K562 (cell line): ENCODE measurements around the gene CSE1L. TPM values are rescaled to one million over a fixed set of nuclear protein-coding genes. Genes with fewer than 3 reads are reported as not detected.

Experiments used
- BACH1 ChIP-seq: fragments of 200-800 bp; sonication (Bioruptor generic); IDR thresholded peaks from 2 replicates; pipeline ENCODE4 v1.6.1; 2016; ENCODE audit warnings: missing genetic modification characterization, missing compliant biosample characterization
- C11orf30 ChIP-seq: fragments of 450-650 bp; IDR thresholded peaks from 2 replicates; pipeline ENCODE4 v1.6.1; 2016; ENCODE audit warnings: low read depth, mild to moderate bottlenecking
- CEBPG ChIP-seq, 3 experiments: fragments of 200-800 bp in 1 of 3; sonication (Bioruptor generic) in 1 of 3; sonication (generic) in 1 of 3; formaldehyde crosslinking in 1 of 3; IDR thresholded peaks in 2 of 3; conservative IDR thresholded peaks in 1 of 3; 2 replicates each; pipeline versions ENCODE4 v1.6.1 to v1.8.0; 2016 to 2022; ENCODE audit warnings: missing compliant biosample characterization in 2 of 3, missing genetic modification characterization in 2 of 3, mild to moderate bottlenecking in 1 of 3, missing genetic modification reagents in 1 of 3
- FOXA3 ChIP-seq, 2 experiments: fragments of 450-650 bp in 1 of 2; sonication (generic) in 1 of 2; formaldehyde crosslinking; IDR thresholded peaks in 1 of 2; conservative IDR thresholded peaks in 1 of 2; 2 replicates each; pipeline versions ENCODE4 v1.4.0 to v1.8.0; 2020 to 2022; ENCODE audit warnings: mild to moderate bottlenecking in 2 of 2, missing genetic modification reagents in 1 of 2
- KLF6 ChIP-seq: fragments of 250-450 bp; sonication (Bioruptor Pico); IDR thresholded peaks from 2 replicates; pipeline ENCODE4 v1.4.0; 2020; ENCODE audit warnings: mild to moderate bottlenecking, moderate library complexity, borderline replicate concordance
- MAFF ChIP-seq: IDR thresholded peaks from 2 replicates; pipeline ENCODE4 v1.6.1; 2012; ENCODE audit warnings: low read length, improper control_type of control experiment
- MAFK ChIP-seq: IDR thresholded peaks from 2 replicates; pipeline ENCODE4 v1.6.1; 2011; ENCODE audit warnings: low read length, improper control_type of control experiment
- MAZ ChIP-seq, 2 experiments: fragments of 450-650 bp in 1 of 2; sonication (generic) in 1 of 2; formaldehyde crosslinking; IDR thresholded peaks in 1 of 2; conservative IDR thresholded peaks in 1 of 2; 2 replicates each; pipeline versions ENCODE4 v1.4.0 to v1.5.0; 2020; ENCODE audit warnings: mild to moderate bottlenecking in 1 of 2, missing genetic modification reagents in 1 of 2
- NR2C2 ChIP-seq, 2 experiments: fragments of 200-800 bp in 1 of 2; sonication (Bioruptor generic) in 1 of 2; sonication (generic) in 1 of 2; formaldehyde crosslinking in 1 of 2; IDR thresholded peaks; 2 replicates each; pipeline versions ENCODE4 v1.6.1 to v1.8.0; 2016 to 2022; ENCODE audit warnings: mild to moderate bottlenecking in 1 of 2, missing compliant biosample characterization in 1 of 2, missing genetic modification characterization in 1 of 2, missing genetic modification reagents in 1 of 2
- NUFIP1 ChIP-seq: fragments of 450-650 bp; IDR thresholded peaks from 2 replicates; pipeline ENCODE4 v1.6.1; 2018; ENCODE audit not compliant: partially characterized antibody
- SLC30A9 ChIP-seq: fragments of 250-450 bp; sonication (Bioruptor Pico); IDR thresholded peaks from 2 replicates; pipeline ENCODE4 v1.8.0; 2022; ENCODE audit warnings: mild to moderate bottlenecking, moderate library complexity
- SNIP1 ChIP-seq: fragments of 450-650 bp; IDR thresholded peaks from 2 replicates; pipeline ENCODE4 v1.7.1; 2017; ENCODE audit warnings: low read depth, mild to moderate bottlenecking
- SREBF1 ChIP-seq: fragments of 150-350 bp; IDR thresholded peaks from 2 replicates; pipeline ENCODE4 v1.6.1; 2014; ENCODE audit warnings: antibody characterized with exemption, low read depth, low read length, borderline replicate concordance
- ZNF124 ChIP-seq: sonication (generic); formaldehyde crosslinking; IDR thresholded peaks from 2 replicates; pipeline ENCODE4 v1.8.1; 2022; ENCODE audit warnings: missing genetic modification reagents
- ZNF184 ChIP-seq: sonication (generic); formaldehyde crosslinking; IDR thresholded peaks from 2 replicates; pipeline ENCODE4 v1.5.0; 2020; ENCODE audit warnings: missing genetic modification reagents
- ZNF316 ChIP-seq: fragments of 450-650 bp; IDR thresholded peaks from 2 replicates; pipeline ENCODE4 v1.6.1; 2016
- ZSCAN32 ChIP-seq: fragments of 450-650 bp; formaldehyde crosslinking; IDR thresholded peaks from 2 replicates; pipeline ENCODE4 v1.4.0; 2020; ENCODE audit warnings: mild to moderate bottlenecking, moderate library complexity
- polyA plus RNA-seq, 8 experiments: library from polyadenylated mRNA; depleted of rRNA in 4 of 8; stranded (reverse) in 5 of 8; unstranded in 3 of 8; fragments of >200 nt; fragmentation: Nextera tagmentation in 2 of 8; fragmentation: Illumina TruSeq in 1 of 8; extraction: Ambion mirVana in 2 of 8; extraction: Trizol in 1 of 8; gene quantifications; 2 replicates each; pipeline versions ENCODE4 v1.2.1 to v1.2.3, GENCODE V29; 2011 to 2014; ENCODE audit warnings: inconsistent platforms in 1 of 8, missing spikeins in 1 of 8
- total RNA-seq, 7 experiments: library from RNA; depleted of rRNA in 6 of 7; stranded (reverse); fragments of >200 nt in 6 of 7; fragmentation: Illumina TruSeq in 2 of 7; extraction: Trizol in 2 of 7; gene quantifications; 2 replicates each; pipeline versions ENCODE4 v1.2.1 to v1.2.3, GENCODE V29; 2011 to 2021; ENCODE audit warnings: low replicate concordance in 1 of 7
- TF ChIP-seq, protein P1 (sequence below): fragments of 150-350 bp; conservative IDR thresholded peaks from 2 replicates; pipeline ENCODE4 v1.6.1; 2014; ENCODE audit warnings: low read length

The CSE1L gene
- total and polyA plus RNA-seq, 9 of the 15 experiments (the other 6 are each of a cell fraction or from before 2014, with no cell fraction given): 138 to 280 (median 209) TPM

GRCh38 chr20:49119988-49120387 lies 73.9 kb downstream of the CSE1L start (continued):
- TF ChIP-seq NUFIP1: no peak
- peak; percentile 81 for TF ChIP-seq ZNF316
- TF ChIP-seq SNIP1: no peak
- no peak for TF ChIP-seq SLC30A9
- peak; percentile 73 for TF ChIP-seq C11orf30
- no peak for TF ChIP-seq MAZ (CRISPR knock-in tag; conservative IDR thresholded peaks at IDR 0.05 in 1 of 2, IDR thresholded peaks at IDR 0.05 in 1 of 2)
- no peak for TF ChIP-seq BACH1 (tag)
- no peak for TF ChIP-seq KLF6
- peak; percentile 54 for TF ChIP-seq MAFK
- no peak for TF ChIP-seq CEBPG (CRISPR knock-in tag; IDR thresholded peaks at IDR 0.05)
- no peak for TF ChIP-seq CEBPG (tag; conservative IDR thresholded peaks at IDR 0.05 in 1 of 2, IDR thresholded peaks at IDR 0.05 in 1 of 2)
- no peak for TF ChIP-seq NR2C2 (CRISPR knock-in tag; IDR thresholded peaks at IDR 0.05)
- no peak for TF ChIP-seq NR2C2 (tag; IDR thresholded peaks at IDR 0.05)
- TF ChIP-seq MAFF: 0 out of 2 replicates have a peak, but pooled peaks have one; percentile 47
- TF ChIP-seq, protein P1, sequence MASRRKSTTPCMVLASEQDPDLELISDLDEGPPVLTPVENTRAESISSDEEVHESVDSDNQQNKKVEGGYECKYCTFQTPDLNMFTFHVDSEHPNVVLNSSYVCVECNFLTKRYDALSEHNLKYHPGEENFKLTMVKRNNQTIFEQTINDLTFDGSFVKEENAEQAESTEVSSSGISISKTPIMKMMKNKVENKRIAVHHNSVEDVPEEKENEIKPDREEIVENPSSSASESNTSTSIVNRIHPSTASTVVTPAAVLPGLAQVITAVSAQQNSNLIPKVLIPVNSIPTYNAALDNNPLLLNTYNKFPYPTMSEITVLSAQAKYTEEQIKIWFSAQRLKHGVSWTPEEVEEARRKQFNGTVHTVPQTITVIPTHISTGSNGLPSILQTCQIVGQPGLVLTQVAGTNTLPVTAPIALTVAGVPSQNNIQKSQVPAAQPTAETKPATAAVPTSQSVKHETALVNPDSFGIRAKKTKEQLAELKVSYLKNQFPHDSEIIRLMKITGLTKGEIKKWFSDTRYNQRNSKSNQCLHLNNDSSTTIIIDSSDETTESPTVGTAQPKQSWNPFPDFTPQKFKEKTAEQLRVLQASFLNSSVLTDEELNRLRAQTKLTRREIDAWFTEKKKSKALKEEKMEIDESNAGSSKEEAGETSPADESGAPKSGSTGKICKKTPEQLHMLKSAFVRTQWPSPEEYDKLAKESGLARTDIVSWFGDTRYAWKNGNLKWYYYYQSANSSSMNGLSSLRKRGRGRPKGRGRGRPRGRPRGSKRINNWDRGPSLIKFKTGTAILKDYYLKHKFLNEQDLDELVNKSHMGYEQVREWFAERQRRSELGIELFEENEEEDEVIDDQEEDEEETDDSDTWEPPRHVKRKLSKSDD: no peak
- no peak for TF ChIP-seq ZNF124
- TF ChIP-seq FOXA3 (CRISPR knock-in tag; conservative IDR thresholded peaks at IDR 0.05 in 1 of 2, IDR thresholded peaks at IDR 0.05 in 1 of 2): no peak
- TF ChIP-seq ZNF184 (CRISPR knock-in tag): no peak
- no peak for TF ChIP-seq SREBF1
- TF ChIP-seq ZSCAN32: no peak
